Measurements from ENCODE around the gene SRL. TPM values are rescaled to one million over a fixed set of nuclear protein-coding genes. Genes with fewer than 3 reads are reported as not detected.

Gene SRL
- total and polyA plus RNA-seq, 2 of the 13 experiments (the other 11 are each of a cell fraction or from before 2014, with no cell fraction given): 0.05 TPM; not detected in 1

GRCh38 chr16:4180511-4180910 lies 61.4 kb downstream of the SRL start:
- DNase-seq (ENCODE audit: low spot score) (no peak), FAIRE-seq (no peak), ATAC-seq (no peak)
- BruUV-seq (replicated peaks): no TSS peak
- WGBS (ENCODE audit: low lambda C conversion rate): 46% methylated on average over 5 of the region's 5 CpGs
- POLR2A ChIA-PET: no interaction called here
- no peaks in the 10 kb centered on the region for H4K20me1 ChIP-seq (ENCODE audit: insufficient read depth, low read length)
- in situ Hi-C loops (cut with HindIII; ENCODE audit: extremely low pct_ligation_motif_present, low pct_unique_long_range_greater_than_20kb) (no loop called here), intact Hi-C loops (cut with micrococcal nuclease; ENCODE audit: unreplicated experiment) (no loop called here)
- no peak overlapping the region for H2AFZ ChIP-seq (ENCODE audit: low read length)
- H3K36me3 ChIP-seq (replicated peaks in 1 of 2; ENCODE audit: control insufficient read depth in 1 of 2, insufficient read depth in 2 of 2, low read length in 2 of 2): no peaks in the 10 kb centered on the region
- no peak overlapping the region for H3K4me2 ChIP-seq (ENCODE audit: low read depth, low read length)
- CTCF ChIA-PET (ENCODE audit: low intra/inter-chr PET ratio, low total read pairs): no interaction called here
- H3K9me3 ChIP-seq (ENCODE audit: low read length): no peaks in the 10 kb centered on the region
- peaks cover 35% of the 10 kb centered on the region for H3K4me1 ChIP-seq (ENCODE audit: insufficient read depth, low read length)
- H3K27me3 ChIP-seq (ENCODE audit: control insufficient read depth in 1 of 2, insufficient read depth in 2 of 2, low read length in 2 of 2): peaks cover 0 to 4% of the 10 kb centered on the region in 2 experiments; a peak in 2 of 5 replicates
- no peak overlapping the region for H3K9ac ChIP-seq (ENCODE audit: insufficient read depth, low read depth, low read length)
- no peak overlapping the region for H3K27ac ChIP-seq (ENCODE audit: extremely low read length, insufficient read depth, low read length)
- H3K4me3 ChIP-seq (replicated peaks in 1 of 3; ENCODE audit: insufficient read depth in 1 of 3, low read depth in 2 of 3, low read length in 3 of 3): no peak overlapping the region
- no peaks in the 10 kb centered on the region for H3K79me2 ChIP-seq (ENCODE audit: insufficient read depth, low read length)
- no peak for TF ChIP-seq ZHX1 (CRISPR knock-in tag; IDR thresholded peaks at IDR 0.05; ENCODE audit: low read depth)
- TF ChIP-seq ZNF296 (CRISPR knock-in tag; conservative IDR thresholded peaks at IDR 0.05): no peak
- TF ChIP-seq, protein P1, sequence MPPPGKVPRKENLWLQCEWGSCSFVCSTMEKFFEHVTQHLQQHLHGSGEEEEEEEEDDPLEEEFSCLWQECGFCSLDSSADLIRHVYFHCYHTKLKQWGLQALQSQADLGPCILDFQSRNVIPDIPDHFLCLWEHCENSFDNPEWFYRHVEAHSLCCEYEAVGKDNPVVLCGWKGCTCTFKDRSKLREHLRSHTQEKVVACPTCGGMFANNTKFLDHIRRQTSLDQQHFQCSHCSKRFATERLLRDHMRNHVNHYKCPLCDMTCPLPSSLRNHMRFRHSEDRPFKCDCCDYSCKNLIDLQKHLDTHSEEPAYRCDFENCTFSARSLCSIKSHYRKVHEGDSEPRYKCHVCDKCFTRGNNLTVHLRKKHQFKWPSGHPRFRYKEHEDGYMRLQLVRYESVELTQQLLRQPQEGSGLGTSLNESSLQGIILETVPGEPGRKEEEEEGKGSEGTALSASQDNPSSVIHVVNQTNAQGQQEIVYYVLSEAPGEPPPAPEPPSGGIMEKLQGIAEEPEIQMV (CRISPR knock-in tag; IDR thresholded peaks at IDR 0.05; ENCODE audit: low read depth): no peak
- TF ChIP-seq IKZF4 (CRISPR knock-in tag; IDR thresholded peaks at IDR 0.05; ENCODE audit: borderline replicate concordance, low read depth, not compliant biosample characterization): no peak
- TF ChIP-seq ZFP36L2 (CRISPR knock-in tag; IDR thresholded peaks at IDR 0.05): no peak
- TF ChIP-seq ZNF24 (IDR thresholded peaks at IDR 0.05): no peak
- no peak for TF ChIP-seq ZNF260 (CRISPR knock-in tag; IDR thresholded peaks at IDR 0.05; ENCODE audit: borderline replicate concordance, low read depth)
- no peak for TF ChIP-seq ZNF326 (CRISPR knock-in tag; IDR thresholded peaks at IDR 0.05; ENCODE audit: borderline replicate concordance)
- no peak for TF ChIP-seq DNMT3B (CRISPR knock-in tag; conservative IDR thresholded peaks at IDR 0.05)
- TF ChIP-seq, protein P2, sequence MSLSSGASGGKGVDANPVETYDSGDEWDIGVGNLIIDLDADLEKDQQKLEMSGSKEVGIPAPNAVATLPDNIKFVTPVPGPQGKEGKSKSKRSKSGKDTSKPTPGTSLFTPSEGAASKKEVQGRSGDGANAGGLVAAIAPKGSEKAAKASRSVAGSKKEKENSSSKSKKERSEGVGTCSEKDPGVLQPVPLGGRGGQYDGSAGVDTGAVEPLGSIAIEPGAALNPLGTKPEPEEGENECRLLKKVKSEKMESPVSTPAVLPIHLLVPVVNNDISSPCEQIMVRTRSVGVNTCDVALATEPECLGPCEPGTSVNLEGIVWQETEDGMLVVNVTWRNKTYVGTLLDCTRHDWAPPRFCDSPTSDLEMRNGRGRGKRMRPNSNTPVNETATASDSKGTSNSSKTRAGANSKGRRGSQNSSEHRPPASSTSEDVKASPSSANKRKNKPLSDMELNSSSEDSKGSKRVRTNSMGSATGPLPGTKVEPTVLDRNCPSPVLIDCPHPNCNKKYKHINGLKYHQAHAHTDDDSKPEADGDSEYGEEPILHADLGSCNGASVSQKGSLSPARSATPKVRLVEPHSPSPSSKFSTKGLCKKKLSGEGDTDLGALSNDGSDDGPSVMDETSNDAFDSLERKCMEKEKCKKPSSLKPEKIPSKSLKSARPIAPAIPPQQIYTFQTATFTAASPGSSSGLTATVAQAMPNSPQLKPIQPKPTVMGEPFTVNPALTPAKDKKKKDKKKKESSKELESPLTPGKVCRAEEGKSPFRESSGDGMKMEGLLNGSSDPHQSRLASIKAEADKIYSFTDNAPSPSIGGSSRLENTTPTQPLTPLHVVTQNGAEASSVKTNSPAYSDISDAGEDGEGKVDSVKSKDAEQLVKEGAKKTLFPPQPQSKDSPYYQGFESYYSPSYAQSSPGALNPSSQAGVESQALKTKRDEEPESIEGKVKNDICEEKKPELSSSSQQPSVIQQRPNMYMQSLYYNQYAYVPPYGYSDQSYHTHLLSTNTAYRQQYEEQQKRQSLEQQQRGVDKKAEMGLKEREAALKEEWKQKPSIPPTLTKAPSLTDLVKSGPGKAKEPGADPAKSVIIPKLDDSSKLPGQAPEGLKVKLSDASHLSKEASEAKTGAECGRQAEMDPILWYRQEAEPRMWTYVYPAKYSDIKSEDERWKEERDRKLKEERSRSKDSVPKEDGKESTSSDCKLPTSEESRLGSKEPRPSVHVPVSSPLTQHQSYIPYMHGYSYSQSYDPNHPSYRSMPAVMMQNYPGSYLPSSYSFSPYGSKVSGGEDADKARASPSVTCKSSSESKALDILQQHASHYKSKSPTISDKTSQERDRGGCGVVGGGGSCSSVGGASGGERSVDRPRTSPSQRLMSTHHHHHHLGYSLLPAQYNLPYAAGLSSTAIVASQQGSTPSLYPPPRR (CRISPR knock-in tag; IDR thresholded peaks at IDR 0.05; ENCODE audit: borderline replicate concordance): no peak
- TF ChIP-seq, protein P3, sequence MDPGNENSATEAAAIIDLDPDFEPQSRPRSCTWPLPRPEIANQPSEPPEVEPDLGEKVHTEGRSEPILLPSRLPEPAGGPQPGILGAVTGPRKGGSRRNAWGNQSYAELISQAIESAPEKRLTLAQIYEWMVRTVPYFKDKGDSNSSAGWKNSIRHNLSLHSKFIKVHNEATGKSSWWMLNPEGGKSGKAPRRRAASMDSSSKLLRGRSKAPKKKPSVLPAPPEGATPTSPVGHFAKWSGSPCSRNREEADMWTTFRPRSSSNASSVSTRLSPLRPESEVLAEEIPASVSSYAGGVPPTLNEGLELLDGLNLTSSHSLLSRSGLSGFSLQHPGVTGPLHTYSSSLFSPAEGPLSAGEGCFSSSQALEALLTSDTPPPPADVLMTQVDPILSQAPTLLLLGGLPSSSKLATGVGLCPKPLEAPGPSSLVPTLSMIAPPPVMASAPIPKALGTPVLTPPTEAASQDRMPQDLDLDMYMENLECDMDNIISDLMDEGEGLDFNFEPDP (CRISPR knock-in tag; conservative IDR thresholded peaks at IDR 0.05): no peak
- TF ChIP-seq FOXK1 (CRISPR knock-in tag; IDR thresholded peaks at IDR 0.05; ENCODE audit: borderline replicate concordance, low read depth): no peak

Measured in HepG2 (cell line).